ENCODE measurements around the gene F2.

DNA sequence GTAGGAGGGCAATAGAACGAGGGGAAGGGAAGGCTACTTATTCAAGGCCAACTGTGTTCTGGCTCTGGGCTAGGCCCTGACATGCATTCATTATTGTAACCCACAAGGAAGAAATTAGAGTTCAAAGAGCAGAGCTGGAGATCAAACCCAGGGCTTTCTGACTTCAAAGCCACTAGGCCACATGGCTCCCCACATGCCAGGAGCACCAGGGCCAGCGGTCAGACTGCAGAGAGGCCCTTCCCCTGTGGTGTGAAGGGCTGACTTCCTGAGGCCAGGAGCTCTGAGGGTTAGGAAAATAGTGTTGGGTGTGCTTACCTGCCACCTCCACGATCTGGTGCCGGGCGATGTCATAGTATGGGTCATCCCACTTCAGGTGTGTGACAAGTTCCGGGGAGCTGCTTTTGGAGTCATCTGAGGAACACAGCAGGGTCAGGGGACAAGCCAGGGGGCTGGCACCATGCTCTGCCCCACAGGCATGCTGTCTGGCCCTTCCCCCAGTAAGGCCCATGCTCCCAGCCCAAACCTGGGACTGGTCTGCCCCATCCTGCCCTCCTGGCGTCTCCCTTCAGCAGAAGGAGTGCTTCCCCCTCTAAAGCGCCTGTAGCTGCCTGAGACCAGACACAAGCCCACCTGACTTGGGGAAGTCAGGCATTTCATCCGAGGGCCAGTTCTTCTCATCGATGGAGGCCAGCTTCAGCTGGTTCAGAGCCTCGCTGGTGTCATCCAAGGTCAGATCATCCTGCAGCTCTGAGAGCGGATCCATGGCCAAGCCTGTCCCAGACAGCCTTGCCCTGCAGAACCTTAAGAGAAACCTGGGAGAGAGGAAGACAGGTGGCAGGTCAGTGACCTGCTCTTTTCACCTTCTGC lies 23.4 kb upstream of the F2 start:
- TF ChIP-seq, protein P1, sequence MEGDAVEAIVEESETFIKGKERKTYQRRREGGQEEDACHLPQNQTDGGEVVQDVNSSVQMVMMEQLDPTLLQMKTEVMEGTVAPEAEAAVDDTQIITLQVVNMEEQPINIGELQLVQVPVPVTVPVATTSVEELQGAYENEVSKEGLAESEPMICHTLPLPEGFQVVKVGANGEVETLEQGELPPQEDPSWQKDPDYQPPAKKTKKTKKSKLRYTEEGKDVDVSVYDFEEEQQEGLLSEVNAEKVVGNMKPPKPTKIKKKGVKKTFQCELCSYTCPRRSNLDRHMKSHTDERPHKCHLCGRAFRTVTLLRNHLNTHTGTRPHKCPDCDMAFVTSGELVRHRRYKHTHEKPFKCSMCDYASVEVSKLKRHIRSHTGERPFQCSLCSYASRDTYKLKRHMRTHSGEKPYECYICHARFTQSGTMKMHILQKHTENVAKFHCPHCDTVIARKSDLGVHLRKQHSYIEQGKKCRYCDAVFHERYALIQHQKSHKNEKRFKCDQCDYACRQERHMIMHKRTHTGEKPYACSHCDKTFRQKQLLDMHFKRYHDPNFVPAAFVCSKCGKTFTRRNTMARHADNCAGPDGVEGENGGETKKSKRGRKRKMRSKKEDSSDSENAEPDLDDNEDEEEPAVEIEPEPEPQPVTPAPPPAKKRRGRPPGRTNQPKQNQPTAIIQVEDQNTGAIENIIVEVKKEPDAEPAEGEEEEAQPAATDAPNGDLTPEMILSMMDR (IDR thresholded peaks at IDR 0.05 in 4 of 5, conservative IDR thresholded peaks at IDR 0.05 in 1 of 5): no peak
- no peak for TF ChIP-seq POLR2A (IDR thresholded peaks at IDR 0.05)
